GM12878 (cell line): ENCODE results near the gene ACRV1. TPM values are rescaled to one million over a fixed set of nuclear protein-coding genes. Genes with fewer than 3 reads are reported as not detected.

Experiments used
- ATAC-seq: fragments of 200-7000 bp; cut with Tn5 transposase; 3 replicates; pipeline ENCODE4 v1.9.1; 2020; ENCODE audit warnings: mild to moderate bottlenecking, moderate library complexity
- BruUV-seq: library from RNA; stranded (reverse); fragments of 400-500 nt; replicated peaks from 2 replicates; lab custom pipeline; 2021; lab: Mats Ljungman, UMichigan
- CTCF ChIA-PET: fragments of 300-600 bp; sonication (Branson Sonifier 250); formaldehyde crosslinking; extraction: SDS; loops from one replicate; lab custom pipeline; 2021; ENCODE audit warnings: inconsistent platforms; lab: Yijun Ruan, JAX
- POLR2A ChIA-PET: fragments of 350-600 bp; formaldehyde crosslinking; extraction: SDS; loops from one replicate; lab custom pipeline; 2021; ENCODE audit warnings: inconsistent platforms; lab: Charles Lee
- RAD21 ChIA-PET: fragments of 300-600 bp; sonication (Branson Sonifier 250); formaldehyde crosslinking; loops from one replicate; lab custom pipeline; 2023; ENCODE audit warnings: antibody characterized with exemption; ENCODE audit not compliant: unreplicated experiment; lab: Charles Lee
- SMC1A ChIA-PET: fragments of 300-600 bp; sonication (Branson Sonifier 250); formaldehyde crosslinking; loops from one replicate; lab custom pipeline; 2023; ENCODE audit not compliant: unreplicated experiment, uncharacterized antibody; lab: Charles Lee
- DNase-seq: peaks from one replicate; pipeline ENCODE4 v3.0.0-alpha.2; 2011; ENCODE audit warnings: low read depth, low spot score
- FAIRE-seq: peaks from 3 replicates; lab custom pipeline; 2011; peaks lifted over from hg19 to GRCh38; lab: Jason Lieb, UNC
- H2AFZ ChIP-seq: 2 replicates; pipeline ENCODE4 v1.6.0; 2011; ENCODE audit warnings: low read depth, low read length, control low read depth; ENCODE audit not compliant: control insufficient read depth
- H3K27ac ChIP-seq: 2 replicates; pipeline ENCODE4 v1.5.1; 2011; ENCODE audit warnings: control low read depth; ENCODE audit not compliant: control insufficient read depth, insufficient read depth
- H3K27me3 ChIP-seq, 2 experiments: replicated peaks in 1 of 2; 2 replicates each; pipeline versions ENCODE4 v1.6.0 to v1.6.1; 2011; ENCODE audit warnings: low read length in 1 of 2; ENCODE audit not compliant: control insufficient read depth in 2 of 2, insufficient read depth in 2 of 2
- H3K36me3 ChIP-seq, 2 experiments: 2 replicates each; pipeline ENCODE4 v1.5.1; 2011; ENCODE audit warnings: low read length in 1 of 2; ENCODE audit not compliant: control insufficient read depth in 2 of 2, insufficient read depth in 2 of 2
- H3K4me1 ChIP-seq: 2 replicates; pipeline ENCODE4 v1.6.1; 2011; ENCODE audit warnings: mild to moderate bottlenecking, low read length, moderate library complexity, mixed read lengths; ENCODE audit not compliant: control insufficient read depth, insufficient read depth
- H3K4me2 ChIP-seq: 2 replicates; pipeline ENCODE4 v1.6.0; 2011; ENCODE audit warnings: control low read depth; ENCODE audit not compliant: control insufficient read depth, insufficient read depth
- H3K4me3 ChIP-seq: fragments of 200-600 bp; sonication (generic); 2 replicates; pipeline ENCODE4 v1.5.1; 2016
- H3K79me2 ChIP-seq: 2 replicates; pipeline ENCODE4 v1.6.0; 2011; ENCODE audit warnings: low read length; ENCODE audit not compliant: control insufficient read depth, insufficient read depth
- H3K9ac ChIP-seq: 2 replicates; pipeline ENCODE4 v1.8.0; 2011; ENCODE audit warnings: low read length, control low read depth, mixed read lengths; ENCODE audit not compliant: control insufficient read depth, insufficient read depth
- H3K9me3 ChIP-seq: replicated peaks from 3 replicates; pipeline ENCODE4 v1.5.1; 2011; ENCODE audit warnings: mild to moderate bottlenecking, low read length; ENCODE audit not compliant: control insufficient read depth, insufficient read depth
- H4K20me1 ChIP-seq: 2 replicates; pipeline ENCODE4 v1.6.0; 2011; ENCODE audit not compliant: control insufficient read depth, insufficient read depth
- ASH2L ChIP-seq: fragments of 300-600, 200-600 bp; sonication (generic); IDR thresholded peaks from 2 replicates; pipeline ENCODE4 v1.6.1; 2017; ENCODE audit warnings: low read depth, mild to moderate bottlenecking, borderline replicate concordance
- BCL11A ChIP-seq: IDR thresholded peaks from 2 replicates; pipeline ENCODE4 v1.6.1; 2011; ENCODE audit warnings: low read depth, low read length
- BCL3 ChIP-seq: IDR thresholded peaks from 2 replicates; pipeline ENCODE4 v1.6.1; 2011; ENCODE audit warnings: borderline replicate concordance, low read depth, mild to moderate bottlenecking, moderate library complexity, low read length; ENCODE audit not compliant: insufficient read depth, poor library complexity, severe bottlenecking
- ELK1 ChIP-seq: IDR thresholded peaks from 2 replicates; pipeline ENCODE4 v1.6.1; 2012; ENCODE audit warnings: low read depth, low read length, improper control_type of control experiment
- GABPA ChIP-seq: IDR thresholded peaks from 2 replicates; pipeline ENCODE4 v1.6.1; 2014; ENCODE audit warnings: antibody characterized with exemption, low read depth, mild to moderate bottlenecking, inconsistent platforms
- HCFC1 ChIP-seq: fragments of 150-350 bp; IDR thresholded peaks from 2 replicates; pipeline ENCODE4 v1.6.1; 2014; ENCODE audit warnings: low read length
- IRF5 ChIP-seq: fragments of 450-650 bp; IDR thresholded peaks from 2 replicates; pipeline ENCODE4 v1.6.1; 2017; ENCODE audit warnings: borderline replicate concordance
- MTA2 ChIP-seq: fragments of 450-650 bp; IDR thresholded peaks from 2 replicates; pipeline ENCODE4 v1.6.1; 2016; ENCODE audit warnings: low read depth, mild to moderate bottlenecking, moderate library complexity
- MXI1 ChIP-seq: fragments of 150-350 bp; IDR thresholded peaks from 2 replicates; pipeline ENCODE4 v1.6.1; 2011; ENCODE audit warnings: low read depth, mild to moderate bottlenecking, inconsistent platforms, low read length, improper control_type of control experiment
- NFYB ChIP-seq: IDR thresholded peaks from 2 replicates; pipeline ENCODE4 v1.6.1; 2011; ENCODE audit warnings: low read depth, mild to moderate bottlenecking, low read length, improper control_type of control experiment, moderate library complexity; ENCODE audit not compliant: insufficient read depth
- POU2F2 ChIP-seq: IDR thresholded peaks from 3 replicates; pipeline ENCODE4 v1.6.1; 2011; ENCODE audit warnings: low read depth, mild to moderate bottlenecking, low read length, borderline replicate concordance
- PRDM15 ChIP-seq: fragments of 450-650 bp; formaldehyde crosslinking; IDR thresholded peaks from 2 replicates; pipeline ENCODE4 v1.4.0; 2020; ENCODE audit warnings: mild to moderate bottlenecking, moderate library complexity
- RELB ChIP-seq: fragments of 450-650 bp; IDR thresholded peaks from 2 replicates; pipeline ENCODE4 v1.6.1; 2017; ENCODE audit warnings: low read depth, mild to moderate bottlenecking, moderate library complexity
- SP1 ChIP-seq: IDR thresholded peaks from one replicate; pipeline ENCODE4 v1.6.1; 2011; ENCODE audit warnings: low read depth, low read length
- WRNIP1 ChIP-seq: IDR thresholded peaks from 2 replicates; pipeline ENCODE4 v1.6.1; 2011; ENCODE audit warnings: low read depth, low read length, improper control_type of control experiment, borderline replicate concordance
- WGBS: methylation state at CpG from one replicate; pipeline ENCODE4 v1.1.6; 2016; ENCODE audit warnings: low lambda C conversion rate; ENCODE audit not compliant: insufficient replicate concordance, insufficient coverage; ENCODE audit errors: missing lambda C conversion rate; 5-methylcytosine and 5-hydroxymethylcytosine counted together
- in situ Hi-C: fragments of 300-500 bp; cut with MboI; formaldehyde crosslinking; loops from 9 replicates; pipeline ENCODE4 v1.14.3; 2018; ENCODE audit warnings: mixed read lengths
- intact Hi-C: fragments of 100-400 bp; cut with micrococcal nuclease; formaldehyde crosslinking; loops from one replicate; pipeline ENCODE4 v1.14.2; 2022; ENCODE audit not compliant: unreplicated experiment
- polyA plus RNA-seq, 11 experiments: library from polyadenylated mRNA; depleted of rRNA in 4 of 11; unstranded in 6 of 11; stranded (reverse) in 5 of 11; fragments of >200 nt; fragmentation: Nextera tagmentation in 4 of 11; fragmentation: Illumina TruSeq in 1 of 11; extraction: Ambion mirVana in 4 of 11; extraction: Trizol in 1 of 11; gene quantifications; 1 replicate in 1 of 11; 2 replicates in 10 of 11; pipeline versions ENCODE4 v1.2.1 to v1.2.3, GENCODE V29; 2011 to 2016; ENCODE audit warnings: inconsistent platforms in 2 of 11, missing spikeins in 2 of 11, low read depth in 1 of 11
- total RNA-seq, 4 experiments: library from RNA; depleted of rRNA in 3 of 4; stranded (reverse); fragments of >200 nt in 3 of 4; fragmentation: Illumina TruSeq in 1 of 4; extraction: Trizol in 1 of 4; gene quantifications; 2 replicates each; pipeline versions ENCODE4 v1.2.1 to v1.2.3, GENCODE V29; 2013 to 2021

ACRV1 gene
- total and polyA plus RNA-seq, 10 of the 15 experiments (the other 5 are each of a cell fraction or from before 2014, with no cell fraction given): 0.09 to 0.82 (median 0.23) TPM; not detected in 2

GRCh38 chr11:125671561-125671960, 9.1 kb downstream of the ACRV1 start:
- SMC1A ChIA-PET: interaction anchor here (1.1 kb wide), 1 partner anchor 31 kb away, joined by 3 read pairs; no protein-coding TSS in a partner anchor
- BruUV-seq: no TSS peak
- Histone ChIP-seq H3K4me2 (no peak overlapping the region), H3K27ac (no peak overlapping the region), H3K9ac (no peak overlapping the region), H3K36me3 (peaks cover 0 to 10% of the 10 kb centered on the region in 2 experiments; a peak in 2 of 4 replicates), H3K9me3 (no peaks in the 10 kb centered on the region; the same call in 2 of the 3 replicates), H3K27me3 (no peaks in the 10 kb centered on the region), H3K4me1 (no peaks in the 10 kb centered on the region), H2AFZ (no peak overlapping the region), H3K4me3 (no peak overlapping the region), H4K20me1 (no peaks in the 10 kb centered on the region), H3K79me2 (no peaks in the 10 kb centered on the region)
- in situ Hi-C loops (no loop called here), intact Hi-C loops (no loop called here)
- ATAC-seq: no peak
- DNase-seq: no peak
- POLR2A ChIA-PET: interaction anchor here (1.1 to 1.4 kb wide), 2 partner anchors 20 to 101 kb away, joined by 3 read pairs; no protein-coding TSS in a partner anchor
- CTCF ChIA-PET: no interaction called here
- no peak for FAIRE-seq
- 95% methylated on average over 2 of the region's 2 CpGs for WGBS
- RAD21 ChIA-PET: no interaction called here
- TF ChIP-seq BCL3 (no peak), POU2F2 (no peak), BCL11A (no peak), ASH2L (no peak), GABPA (no peak), MXI1 (no peak), ELK1 (no peak), WRNIP1 (no peak), MTA2 (no peak), PRDM15 (CRISPR knock-in tag) (no peak), NFYB (no peak), IRF5 (no peak), RELB (no peak), SP1 (no peak), HCFC1 (no peak)
